GM12873 (cell line): ENCODE results near the gene USP10.

Source experiments
- CTCF ChIP-seq: IDR thresholded peaks from 2 replicates; pipeline ENCODE4 v1.5.1; 2012; ENCODE audit warnings: low read depth, mild to moderate bottlenecking, moderate library complexity, low read length, control low read depth; ENCODE audit not compliant: insufficient read depth; ENCODE audit errors: missing control alignments

Gene USP10

DNA sequence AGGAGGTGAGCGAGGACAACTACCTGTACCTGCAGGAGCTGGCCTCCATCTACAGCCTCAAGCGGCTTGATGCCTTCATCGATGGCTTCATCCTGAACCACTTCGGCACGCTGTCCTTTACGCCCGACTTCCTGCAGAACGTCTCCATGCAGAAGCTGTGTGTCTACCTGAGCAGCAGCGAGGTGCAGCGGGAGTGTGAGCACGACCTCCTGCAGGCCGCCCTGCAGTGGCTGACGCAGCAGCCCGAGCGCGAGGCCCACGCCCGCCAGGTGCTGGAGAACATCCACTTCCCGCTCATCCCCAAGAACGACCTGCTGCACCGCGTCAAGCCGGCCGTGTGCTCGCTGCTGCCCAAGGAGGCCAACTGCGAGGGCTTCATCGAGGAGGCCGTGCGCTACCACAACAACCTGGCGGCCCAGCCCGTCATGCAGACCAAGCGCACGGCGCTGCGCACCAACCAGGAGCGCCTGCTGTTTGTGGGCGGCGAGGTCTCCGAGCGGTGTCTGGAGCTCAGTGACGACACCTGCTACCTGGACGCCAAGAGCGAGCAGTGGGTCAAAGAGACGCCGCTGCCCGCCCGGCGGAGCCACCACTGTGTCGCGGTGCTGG, 42.5 kb upstream of the USP10 start:
- no peak for TF ChIP-seq CTCF

- TF ChIP-seq CTCF: no peak
Measured at GRCh38 chr16:84658690-84659089, 41.1 kb upstream of the USP10 start.

DNA sequence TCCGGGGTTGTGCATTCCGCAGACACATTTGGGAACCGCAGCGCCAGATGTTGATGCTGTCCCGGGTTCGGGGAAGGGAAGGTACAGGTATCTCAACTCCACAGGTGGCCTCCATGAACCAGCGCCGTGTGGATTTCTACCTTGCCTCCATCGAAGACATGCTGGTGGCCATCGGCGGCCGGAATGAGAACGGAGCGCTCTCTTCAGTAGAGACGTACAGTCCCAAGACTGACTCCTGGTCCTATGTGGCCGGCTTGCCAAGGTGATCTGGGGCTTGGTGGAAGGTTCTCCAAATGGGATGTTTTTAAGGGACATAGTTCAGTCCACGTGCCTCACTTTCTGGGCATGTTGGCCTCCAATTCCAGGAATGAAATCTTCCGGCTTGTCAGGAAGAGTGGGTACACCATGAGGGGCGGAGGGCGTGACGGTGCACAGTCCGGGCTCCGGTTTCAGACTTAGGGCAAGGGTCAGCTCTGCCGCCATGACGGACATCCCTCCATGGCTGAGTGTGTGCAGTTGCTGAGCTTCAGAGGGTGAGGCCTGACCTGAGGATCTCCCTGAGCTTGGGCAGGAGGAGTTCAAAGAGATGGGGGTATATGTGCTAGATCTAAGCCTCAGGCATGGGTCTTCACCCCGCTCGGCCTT, 40.0 kb upstream of the USP10 start:
- TF ChIP-seq CTCF: no peak

DNA sequence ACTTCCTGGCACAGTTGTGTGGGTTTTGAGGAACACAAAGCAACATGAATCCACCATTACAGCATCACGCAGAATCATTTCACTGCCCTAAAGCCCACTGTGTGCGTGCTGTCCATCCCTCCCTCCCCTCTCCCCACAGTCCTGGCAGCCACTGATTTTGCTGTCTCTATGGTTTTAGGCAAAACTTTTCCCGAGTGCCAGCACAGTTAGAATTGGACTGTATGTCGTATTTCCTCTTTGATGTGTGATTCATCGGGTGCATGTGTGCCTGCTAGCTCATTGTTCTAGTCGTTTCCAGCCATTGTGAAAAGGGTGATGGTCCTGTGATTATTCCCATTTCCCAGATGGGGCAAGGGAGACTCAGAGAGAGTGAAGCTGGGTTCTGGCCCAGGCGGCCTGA, 38.8 kb upstream of the USP10 start:
- no peak for TF ChIP-seq CTCF

GRCh38 chr16:84661418-84662060, 38.3 kb upstream of the USP10 start:
- TF ChIP-seq CTCF: no peak

DNA sequence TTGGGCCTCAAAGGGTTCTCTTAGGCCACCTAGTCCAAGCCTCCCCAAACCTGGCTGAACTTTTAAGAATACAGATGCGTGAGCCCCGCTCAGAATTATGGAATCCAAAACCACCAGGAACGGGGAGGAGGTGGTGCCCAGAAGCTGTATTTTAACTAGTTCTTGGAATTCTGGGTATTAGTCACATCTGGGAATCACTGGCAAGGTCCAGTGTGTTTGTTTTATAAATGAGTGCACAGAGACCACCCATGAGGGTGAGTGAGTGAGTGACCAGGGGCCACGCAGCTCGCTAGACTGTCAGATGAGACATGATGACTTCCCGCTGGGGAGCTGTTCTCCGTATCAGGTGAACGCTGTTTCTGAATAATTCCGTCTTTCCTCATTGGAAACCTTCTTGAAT, 37.3 kb upstream of the USP10 start:
- no peak for TF ChIP-seq CTCF

- no peak for TF ChIP-seq CTCF
Measured at GRCh38 chr16:84663433-84664101, 36.2 kb upstream of the USP10 start.
